GM21576 (cell line): ENCODE results near the gene LY6G5C.

Experiments
- ATAC-seq: cut with Tn5 transposase; IDR thresholded peaks from one replicate; pipeline ENCODE4 v1.9.1; 2021; ENCODE audit warnings: mild to moderate bottlenecking, moderate library complexity; ENCODE audit not compliant: unreplicated experiment

Gene LY6G5C

DNA sequence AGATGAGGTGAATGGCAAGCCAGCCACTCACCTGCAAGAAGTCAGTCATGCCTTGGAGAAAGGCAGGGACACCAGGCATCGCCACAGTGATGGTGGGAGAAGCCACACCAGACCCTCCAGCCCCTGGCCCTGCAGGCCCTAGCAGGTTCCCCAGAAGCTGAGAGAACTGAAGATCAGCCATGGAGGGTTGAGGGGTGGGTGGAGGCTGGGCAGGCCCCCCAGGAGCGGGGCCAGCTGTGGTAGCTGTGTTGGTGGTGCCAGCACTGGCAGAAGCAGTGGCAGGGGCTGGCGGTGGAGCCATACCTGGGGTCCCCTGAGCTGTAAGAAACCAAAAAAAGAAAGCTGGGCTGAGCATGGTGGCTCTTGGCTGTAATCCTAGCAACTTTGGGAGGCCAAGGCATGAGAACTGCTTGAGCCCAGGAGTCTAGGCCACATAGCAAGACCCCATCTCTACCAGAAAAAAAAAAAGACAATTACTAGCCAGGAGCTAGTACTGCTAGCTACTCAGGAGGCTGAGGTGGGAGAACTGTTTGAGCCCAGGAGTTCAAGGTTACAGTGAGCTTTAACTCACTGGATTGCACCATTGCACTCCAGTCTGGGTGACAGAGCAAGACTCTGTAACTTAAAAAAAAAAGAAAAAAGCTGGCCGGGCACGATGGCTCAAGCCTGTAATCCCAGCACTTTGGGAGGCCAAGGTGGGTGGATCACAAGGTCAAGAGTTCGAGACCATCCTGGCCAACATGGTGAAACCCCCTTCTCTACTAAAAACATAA, 37.9 kb downstream of the LY6G5C start:
- no peak for ATAC-seq

GRCh38 chr6:31641370-31641769, 39.5 kb downstream of the LY6G5C start:
- ATAC-seq, result no peak

DNA sequence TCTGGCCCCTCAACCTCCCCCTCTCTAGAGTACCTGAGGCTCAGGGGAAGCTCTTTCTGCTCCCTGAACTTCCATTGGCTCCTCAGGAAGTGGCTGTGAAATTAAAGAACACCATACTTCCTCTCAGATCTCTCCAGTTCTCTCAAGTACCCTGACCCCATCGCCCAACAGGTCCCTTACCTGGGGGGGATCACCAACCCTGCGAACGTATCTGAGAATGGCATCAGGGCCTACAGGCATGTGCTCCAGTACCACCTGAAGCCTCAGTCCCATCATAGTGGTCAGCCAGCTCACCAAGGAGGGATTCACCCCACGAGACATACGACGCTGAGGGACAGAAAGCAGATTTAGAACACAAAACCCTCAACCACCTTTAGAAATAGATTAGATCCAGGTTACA, 40.3 kb downstream of the LY6G5C start:
- no peak for ATAC-seq

- no peak for ATAC-seq
These were observed 41.4 kb downstream of the LY6G5C start for GRCh38 chr6:31639449-31639861.

GRCh38 chr6:31639043-31639442, 41.8 kb downstream of the LY6G5C start:
- ATAC-seq, result no peak

- ATAC-seq, result no peak
These were observed 43.9 kb downstream of the LY6G5C start for GRCh38 chr6:31636698-31637596.

GRCh38 chr6:31634969-31635575, 45.8 kb downstream of the LY6G5C start:
- no peak for ATAC-seq

GRCh38 chr6:31634131-31634530, 46.7 kb downstream of the LY6G5C start:
- no peak for ATAC-seq

DNA sequence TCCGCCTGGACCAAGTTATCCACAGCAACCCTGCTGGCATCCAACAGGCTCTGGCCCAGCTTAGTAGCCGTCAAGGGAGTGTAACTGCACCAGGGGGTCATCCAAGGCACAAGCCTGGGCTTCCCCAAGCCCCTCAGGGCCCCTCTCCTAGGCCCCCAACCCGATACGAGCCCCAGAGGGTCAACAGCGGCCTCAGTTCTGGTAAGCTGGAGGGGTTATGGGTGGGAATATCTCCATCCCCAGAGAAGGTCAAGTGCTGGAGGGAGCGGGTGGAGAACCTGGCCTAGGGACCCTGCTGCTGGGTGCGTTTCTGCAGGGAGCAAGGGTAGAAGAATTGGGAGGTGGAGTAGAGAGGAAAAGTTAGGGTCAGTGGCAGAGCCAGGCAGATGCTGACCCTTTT, 47.4 kb downstream of the LY6G5C start:
- no peak for ATAC-seq

DNA sequence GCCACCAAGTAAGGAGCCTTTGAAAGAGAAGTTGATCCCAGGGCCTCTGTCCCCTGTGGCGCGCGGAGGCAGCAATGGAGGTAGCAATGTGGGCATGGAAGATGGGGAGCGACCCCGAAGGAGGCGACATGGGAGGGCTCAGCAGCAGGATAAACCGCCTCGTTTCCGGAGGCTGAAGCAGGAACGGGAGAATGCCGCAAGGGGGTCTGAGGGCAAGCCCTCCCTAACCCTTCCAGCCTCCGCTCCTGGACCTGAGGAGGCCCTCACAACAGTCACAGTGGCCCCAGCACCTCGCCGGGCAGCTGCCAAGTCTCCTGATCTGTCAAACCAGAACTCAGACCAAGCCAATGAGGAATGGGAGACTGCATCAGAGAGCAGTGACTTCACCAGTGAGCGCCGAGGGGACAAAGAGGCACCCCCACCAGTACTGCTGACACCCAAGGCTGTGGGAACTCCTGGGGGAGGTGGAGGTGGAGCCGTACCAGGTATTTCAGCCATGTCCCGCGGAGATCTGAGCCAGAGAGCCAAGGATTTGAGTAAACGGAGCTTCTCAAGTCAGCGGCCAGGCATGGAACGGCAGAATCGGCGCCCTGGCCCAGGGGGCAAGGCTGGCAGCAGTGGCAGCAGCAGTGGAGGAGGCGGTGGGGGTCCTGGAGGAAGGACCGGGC, 48.5 kb downstream of the LY6G5C start:
- ATAC-seq, result no peak

DNA sequence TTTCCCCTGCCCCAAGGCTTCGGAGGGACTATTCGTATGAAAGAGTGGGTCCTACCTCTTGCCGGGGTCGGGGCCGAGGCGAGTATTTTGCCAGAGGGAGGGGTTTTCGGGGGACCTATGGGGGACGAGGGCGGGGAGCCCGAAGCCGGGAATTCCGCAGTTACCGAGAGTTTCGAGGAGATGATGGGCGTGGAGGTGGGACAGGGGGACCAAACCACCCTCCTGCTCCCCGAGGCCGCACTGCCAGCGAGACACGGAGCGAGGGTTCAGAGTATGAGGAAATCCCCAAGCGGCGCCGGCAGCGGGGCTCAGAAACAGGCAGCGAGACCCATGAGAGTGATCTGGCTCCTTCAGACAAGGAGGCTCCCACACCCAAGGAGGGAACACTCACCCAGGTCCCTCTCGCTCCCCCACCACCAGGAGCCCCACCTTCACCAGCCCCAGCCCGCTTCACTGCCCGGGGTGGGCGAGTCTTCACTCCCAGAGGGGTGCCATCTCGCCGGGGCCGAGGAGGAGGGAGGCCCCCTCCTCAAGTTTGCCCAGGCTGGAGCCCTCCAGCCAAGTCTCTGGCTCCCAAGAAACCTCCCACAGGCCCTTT, 49.1 kb downstream of the LY6G5C start:
- no peak for ATAC-seq

GRCh38 chr6:31631209-31631608, 49.7 kb downstream of the LY6G5C start:
- no peak for ATAC-seq

GRCh38 chr6:31630177-31630934, 50.5 kb downstream of the LY6G5C start:
- ATAC-seq, result no peak

DNA sequence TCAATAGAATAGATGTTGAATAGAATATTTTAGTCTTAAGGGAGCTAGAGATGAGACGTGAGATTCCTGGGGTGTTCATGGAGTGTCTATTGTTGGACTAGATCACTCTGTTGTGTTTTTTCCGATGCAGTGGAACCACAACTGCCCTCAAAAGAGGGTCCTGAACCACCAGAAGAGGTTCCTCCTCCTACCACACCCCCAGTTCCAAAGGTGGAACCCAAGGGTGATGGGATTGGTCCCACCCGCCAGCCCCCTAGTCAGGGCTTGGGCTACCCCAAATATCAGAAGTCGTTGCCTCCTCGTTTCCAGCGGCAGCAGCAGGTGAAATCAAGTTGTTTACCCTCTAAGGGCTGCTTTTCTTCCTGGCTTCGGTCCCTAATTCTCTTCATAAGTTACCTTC, 51.9 kb downstream of the LY6G5C start:
- no peak for ATAC-seq

GRCh38 chr6:31627690-31628287, 53.1 kb downstream of the LY6G5C start:
- no peak for ATAC-seq

- ATAC-seq, result no peak
These were observed 53.9 kb downstream of the LY6G5C start for GRCh38 chr6:31626952-31627351.
